ENCODE measurements around the gene TTYH3. TPM values are rescaled to one million over a fixed set of nuclear protein-coding genes. Genes with fewer than 3 reads are reported as not detected.

TTYH3 gene
- total and polyA plus RNA-seq, 3 donors from 2014 or later = 35.6 to 69.9 (median 59.5) TPM

DNA sequence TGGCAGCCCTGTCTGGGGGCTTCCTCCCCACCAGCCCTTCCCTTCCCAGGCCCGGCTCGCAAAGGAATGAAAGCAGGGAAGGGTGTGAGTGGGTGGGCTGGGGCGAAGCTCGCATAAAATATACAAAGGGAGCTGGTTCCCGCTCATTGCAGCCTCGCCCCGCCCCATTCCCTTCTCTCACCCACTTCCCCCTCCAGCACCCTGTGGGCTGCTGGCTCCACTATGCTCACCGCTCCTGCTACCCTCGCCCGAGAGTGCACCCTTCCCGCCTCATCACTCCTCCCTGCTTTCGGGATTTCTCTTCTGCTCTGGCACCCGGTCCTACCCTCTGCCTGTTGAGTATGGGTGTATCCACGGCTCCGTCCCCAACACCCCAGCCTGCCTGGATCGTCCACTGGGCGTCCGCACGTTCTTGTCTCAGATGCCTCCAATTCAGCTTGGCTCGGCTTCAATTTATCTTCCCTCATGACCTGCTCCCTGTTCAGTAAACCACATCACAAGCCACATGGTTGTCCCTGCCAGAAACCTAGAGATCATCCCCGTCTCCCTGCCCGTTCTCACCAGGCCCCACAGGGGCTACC lies 14.4 kb upstream of the TTYH3 start:
- intact Hi-C loops (cut with DNase I; ENCODE audit: low total_unique reads) = no loop called here

GRCh38 chr7:2619116-2619515 lies 12.7 kb upstream of the TTYH3 start:
- Histone ChIP-seq H3K27ac (no peak overlapping the region), H3K4me1 (peaks cover 24% of the 10 kb centered on the region), H3K27me3 (no peaks in the 10 kb centered on the region), H3K9me3 (no peaks in the 10 kb centered on the region), H3K4me3 (no peak overlapping the region), H3K36me3 (ENCODE audit: low read depth, missing control alignments) (no peaks in the 10 kb centered on the region)
- DNase-seq = no peak
- WGBS, 2 donors = 63 to 68% methylated on average over 9 of the region's 9 CpGs
- TF ChIP-seq CTCF (IDR thresholded peaks at IDR 0.05) (no peak), POLR2A (IDR thresholded peaks at IDR 0.05) (no peak)
- intact Hi-C loops (cut with DNase I; ENCODE audit: low total_unique reads) = no loop called here

More for the DNA sequence above, 14.4 kb upstream of the TTYH3 start:
- TF ChIP-seq CTCF (IDR thresholded peaks at IDR 0.05) = no peak
- no peak for TF ChIP-seq POLR2A (IDR thresholded peaks at IDR 0.05)
- H3K4me3 ChIP-seq = no peak overlapping the region
- peak; percentile 46 for DNase-seq
- H3K4me1 ChIP-seq = peaks cover 30% of the 10 kb centered on the region
- H3K36me3 ChIP-seq (ENCODE audit: low read depth, missing control alignments) = no peaks in the 10 kb centered on the region
- no peaks in the 10 kb centered on the region for H3K9me3 ChIP-seq
- H3K27ac ChIP-seq = no peak overlapping the region
- 73 to 76% methylated on average over 22 of the region's 22 CpGs for WGBS, 2 donors
- H3K27me3 ChIP-seq = no peaks in the 10 kb centered on the region

DNA sequence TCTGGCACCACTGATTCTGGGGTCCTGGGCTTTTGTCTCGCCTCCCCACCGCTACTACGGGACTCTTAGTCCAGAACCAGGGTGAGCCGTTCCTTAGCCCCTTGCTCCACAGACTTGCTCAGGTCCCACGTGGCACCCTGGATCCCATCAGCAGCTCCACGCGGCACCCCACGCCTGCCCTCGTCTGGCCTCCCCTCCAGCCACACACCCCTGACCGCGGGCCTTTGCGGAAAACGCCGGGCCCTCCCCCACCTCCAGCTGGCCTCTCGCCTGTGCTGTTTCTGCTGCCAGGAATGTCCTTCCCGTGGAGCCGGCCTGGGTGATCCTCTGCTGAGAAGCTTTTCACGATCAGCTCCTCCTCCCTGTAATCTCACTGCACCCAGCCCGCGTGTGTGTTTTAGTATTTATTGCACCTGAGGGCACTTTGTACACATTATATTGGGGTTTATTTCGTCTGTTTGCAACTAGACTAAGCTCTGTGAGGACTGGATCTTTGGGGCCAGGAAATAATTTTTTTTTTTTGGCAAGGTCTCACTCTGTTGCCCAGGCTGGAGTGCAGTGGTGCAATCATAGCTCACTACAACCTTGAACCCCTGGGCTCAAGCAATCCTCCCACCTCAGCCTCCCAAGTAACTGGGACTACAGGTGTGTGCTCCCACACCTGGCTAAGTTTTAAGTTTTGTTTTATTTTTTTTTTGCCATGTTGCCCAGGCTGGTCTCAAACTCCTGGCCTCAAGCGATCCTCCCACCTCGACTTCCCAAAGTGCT lies 10.5 kb upstream of the TTYH3 start:
- 36 to 43% methylated on average over 23 of the region's 23 CpGs for WGBS, 2 donors
- Histone ChIP-seq H3K27ac (no peak overlapping the region), H3K27me3 (no peaks in the 10 kb centered on the region), H3K9me3 (no peaks in the 10 kb centered on the region), H3K4me1 (peaks cover 19% of the 10 kb centered on the region), H3K36me3 (ENCODE audit: low read depth, missing control alignments) (no peaks in the 10 kb centered on the region), H3K4me3 (no peak overlapping the region)
- intact Hi-C loops (cut with DNase I; ENCODE audit: low total_unique reads) = no loop called here
- peak; percentile 81 for DNase-seq
- no peak for TF ChIP-seq CTCF (IDR thresholded peaks at IDR 0.05)
- TF ChIP-seq POLR2A (IDR thresholded peaks at IDR 0.05) = no peak

- no peaks in the 10 kb centered on the region for H3K9me3 ChIP-seq
- H3K4me3 ChIP-seq = no peak overlapping the region
- TF ChIP-seq CTCF (IDR thresholded peaks at IDR 0.05) = no peak
- TF ChIP-seq POLR2A (IDR thresholded peaks at IDR 0.05) = no peak
- intact Hi-C loops (cut with DNase I; ENCODE audit: low total_unique reads) = no loop called here
- no peaks in the 10 kb centered on the region for H3K27me3 ChIP-seq
- no peak for DNase-seq
- no peak overlapping the region for H3K27ac ChIP-seq
- WGBS, 2 donors = 45 to 69% methylated on average over 11 to 12 of the region's 12 CpGs
- peaks cover 22% of the 10 kb centered on the region for H3K4me1 ChIP-seq
- H3K36me3 ChIP-seq (ENCODE audit: low read depth, missing control alignments) = no peaks in the 10 kb centered on the region
Observed at GRCh38 chr7:2621948-2622640, 9.7 kb upstream of the TTYH3 start.
